GM19467 (cell line): ENCODE data around the gene SPTBN4.
A peak's percentile ranks its signal among the peaks of the same experiment; 100 is the strongest.
"Not testable (repeated sequence)": the region's sequence is repeated elsewhere in the genome, so short reads cannot be mapped to it uniquely, and the experiment has no call there.

Experiments
- ATAC-seq: cut with Tn5 transposase; IDR thresholded peaks from one replicate; pipeline ENCODE4 v1.9.1; 2021; ENCODE audit warnings: mild to moderate bottlenecking, moderate library complexity; ENCODE audit not compliant: unreplicated experiment

The SPTBN4 gene

DNA sequence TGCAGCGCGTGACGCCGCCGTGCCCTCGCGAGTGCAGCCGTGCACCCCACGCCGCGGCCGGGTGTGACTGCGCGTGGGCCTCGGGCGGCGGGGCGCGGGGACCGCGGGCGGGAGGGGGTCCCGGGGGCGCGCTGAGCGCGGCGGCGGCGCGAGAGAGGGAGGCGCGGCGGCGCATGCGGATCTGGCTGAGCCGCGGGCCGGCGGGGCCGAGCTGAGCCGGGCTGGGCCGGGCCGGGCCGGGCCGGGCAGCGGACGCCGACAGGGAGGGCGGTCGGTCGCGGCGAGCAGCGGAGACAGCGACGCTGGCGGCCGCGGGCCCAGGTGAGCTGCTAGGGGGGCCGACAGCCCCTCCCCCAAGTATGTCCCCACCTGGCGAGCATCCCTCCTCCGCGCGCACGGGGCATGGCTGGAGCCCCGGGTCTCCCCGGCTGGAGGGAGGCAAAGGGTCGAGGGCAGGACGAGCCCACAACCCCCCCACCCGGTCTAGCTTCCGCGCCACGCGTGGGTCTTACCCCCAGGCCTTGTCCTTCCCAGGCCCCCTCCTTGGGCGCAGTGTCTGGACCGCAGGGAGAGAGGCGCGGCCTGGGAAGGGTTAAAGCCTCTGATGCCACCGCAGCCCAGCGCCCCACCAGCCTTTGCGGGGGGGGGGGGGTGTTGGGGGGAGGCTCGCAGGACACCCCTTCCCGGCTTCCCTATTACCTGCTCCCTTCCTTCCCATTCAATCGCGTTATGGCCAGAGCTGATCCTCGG is at the start of gene SPTBN4:
Gene SPTBN4 (plus strand): TSS at position 17 of the 750 bp plus-strand sequence. CDS start 5,621 bp downstream, outside the sequence.
- ATAC-seq, result no peak

DNA sequence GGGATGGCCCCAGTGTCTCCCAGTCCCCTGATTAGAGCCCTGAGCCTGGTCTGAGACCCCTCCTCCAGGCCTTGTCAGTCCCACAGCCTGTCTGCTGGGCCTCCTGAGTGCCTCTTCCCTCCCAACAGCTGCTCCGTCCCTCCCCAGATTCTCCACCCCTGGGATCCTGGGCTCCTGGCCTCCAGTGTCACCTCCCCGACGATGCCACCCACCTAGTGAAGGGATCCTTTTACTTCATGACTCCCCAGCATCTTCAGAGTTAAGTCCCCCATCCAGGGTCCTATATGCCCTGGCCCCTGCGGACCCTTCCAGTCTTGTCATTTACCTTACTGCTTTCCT is 49.2 kb upstream of the SPTBN4 start:
- ATAC-seq, result no peak

DNA sequence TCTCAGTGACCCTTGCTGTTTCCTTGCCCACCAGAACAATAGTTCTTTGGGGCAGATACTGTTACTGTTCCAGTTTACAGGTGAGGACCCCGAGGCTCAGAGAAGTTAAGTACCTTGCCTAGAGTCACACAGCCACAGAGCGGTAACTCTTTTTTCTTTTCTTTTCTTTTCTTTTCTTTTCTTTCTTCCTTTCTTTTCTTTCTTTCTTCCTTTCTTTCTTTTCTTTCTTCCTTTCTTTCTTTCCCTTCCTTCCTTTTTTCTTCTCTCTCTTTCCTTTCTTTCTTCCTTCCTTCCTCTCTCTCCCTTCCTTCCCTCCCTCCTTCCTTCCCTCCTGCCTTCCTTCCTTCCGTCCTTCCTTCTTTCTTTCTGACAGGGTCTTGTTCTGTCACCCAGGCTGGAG is 48.8 kb upstream of the SPTBN4 start:
- no peak for ATAC-seq

DNA sequence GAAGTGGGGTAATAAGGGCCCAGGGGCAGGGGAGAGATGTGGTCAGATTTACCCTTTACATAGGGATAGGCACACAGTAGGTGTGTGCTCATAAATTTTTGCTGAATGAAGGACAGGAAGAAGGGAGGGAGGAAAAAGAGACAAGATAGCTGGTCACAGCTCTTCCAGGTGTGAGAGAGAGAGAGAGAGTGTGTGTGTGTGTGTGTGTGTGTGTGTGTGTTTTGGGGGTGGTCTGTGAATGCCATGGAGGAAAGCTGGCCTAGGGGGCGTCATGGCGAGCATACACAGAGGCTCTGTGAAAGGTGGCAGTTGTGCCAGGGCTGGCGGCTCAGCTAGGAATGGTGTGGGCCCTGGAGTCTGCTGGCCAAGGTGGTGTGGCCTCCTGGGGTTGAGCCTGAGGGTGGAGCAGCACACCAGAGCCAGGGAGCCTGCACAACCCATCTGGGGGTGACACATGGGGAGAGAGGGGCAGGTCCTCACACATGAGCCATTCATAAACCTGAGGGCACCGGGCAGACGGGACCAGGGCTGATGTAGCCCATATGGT is 47.7 kb upstream of the SPTBN4 start:
- no peak for ATAC-seq

DNA sequence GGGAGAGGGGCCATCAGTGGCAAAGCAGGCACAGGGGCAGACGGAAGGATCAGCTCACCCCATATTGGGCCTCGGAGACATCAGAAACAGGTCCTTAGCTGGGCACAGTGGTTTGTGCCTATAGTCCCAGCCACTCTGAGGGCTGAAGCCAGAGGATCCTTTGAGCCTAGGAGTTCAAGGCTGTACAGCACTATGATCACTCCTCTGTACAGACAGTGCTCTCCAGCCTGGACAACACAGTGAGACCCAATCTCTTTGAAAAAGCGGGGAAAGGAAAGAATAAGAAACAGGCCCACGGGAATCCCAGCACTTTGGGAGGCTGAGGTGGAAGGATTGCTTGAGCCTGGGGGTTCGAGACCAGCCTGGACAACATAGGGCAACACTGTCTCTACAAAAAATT is 47.0 kb upstream of the SPTBN4 start:
- no peak for ATAC-seq

DNA sequence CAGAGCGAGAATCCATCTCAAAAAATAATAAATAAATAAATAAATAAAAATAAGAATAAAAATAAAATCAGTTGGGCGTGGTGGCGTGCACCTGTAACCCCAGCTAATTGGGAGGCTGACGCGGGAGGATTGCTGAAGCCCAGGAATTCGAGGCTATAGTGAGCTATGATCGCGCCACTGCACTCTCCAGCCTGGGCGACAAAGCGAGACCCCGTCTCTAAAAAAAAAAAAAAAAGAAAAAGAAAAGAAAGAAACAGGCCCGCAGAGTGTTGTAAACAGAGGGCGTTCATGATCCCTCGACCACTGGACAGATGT is 46.4 kb upstream of the SPTBN4 start:
- no peak for ATAC-seq

DNA sequence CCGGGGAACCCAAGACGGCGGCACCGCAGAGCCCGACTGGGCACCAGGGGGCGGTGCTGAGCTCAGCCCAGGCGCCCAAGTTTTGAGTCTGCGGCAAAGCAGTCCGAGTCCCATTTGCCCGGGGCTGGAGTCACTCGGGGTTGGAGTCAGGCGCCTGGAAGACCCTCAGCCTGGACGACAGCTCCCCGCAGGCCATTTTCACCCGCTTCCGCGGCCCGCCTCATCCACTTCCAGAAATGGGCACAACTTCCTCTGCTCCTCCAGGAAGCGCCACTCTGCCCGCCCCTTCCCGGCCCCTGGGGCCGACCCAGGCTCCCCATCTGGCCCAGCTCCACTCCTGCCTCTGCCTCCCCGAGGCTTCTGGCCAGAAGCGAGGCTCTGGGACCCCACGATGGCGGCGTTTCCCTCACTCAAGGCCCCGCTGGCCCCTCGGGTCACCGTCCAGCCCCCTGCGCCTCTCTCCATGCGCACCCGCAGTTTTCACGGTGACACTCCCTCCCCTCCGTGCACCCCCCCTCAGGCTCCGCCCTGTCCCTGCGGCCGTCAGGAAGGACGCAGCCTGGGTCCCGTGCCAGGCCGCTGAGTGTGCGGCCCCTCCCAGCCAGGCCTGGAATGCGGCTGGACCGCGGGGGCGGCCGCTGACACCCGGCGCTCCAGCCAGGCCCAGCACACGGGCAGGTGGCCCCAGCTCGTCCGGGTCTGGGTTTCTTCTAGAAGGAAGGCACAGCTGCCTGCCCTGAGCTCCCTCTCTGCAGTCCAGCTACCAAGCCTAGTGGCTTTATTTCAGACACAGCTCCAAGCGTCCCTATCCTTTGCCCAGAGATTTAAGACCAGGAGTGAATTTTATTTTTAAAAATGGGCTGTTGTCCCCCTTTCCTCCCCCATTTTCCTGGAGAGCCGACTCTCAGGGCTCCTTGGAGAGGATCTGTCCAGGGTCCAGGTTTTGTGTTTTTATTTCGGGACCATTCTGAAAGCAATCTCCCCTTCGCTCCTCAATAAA is 45.7 kb upstream of the SPTBN4 start:
- no peak for ATAC-seq

DNA sequence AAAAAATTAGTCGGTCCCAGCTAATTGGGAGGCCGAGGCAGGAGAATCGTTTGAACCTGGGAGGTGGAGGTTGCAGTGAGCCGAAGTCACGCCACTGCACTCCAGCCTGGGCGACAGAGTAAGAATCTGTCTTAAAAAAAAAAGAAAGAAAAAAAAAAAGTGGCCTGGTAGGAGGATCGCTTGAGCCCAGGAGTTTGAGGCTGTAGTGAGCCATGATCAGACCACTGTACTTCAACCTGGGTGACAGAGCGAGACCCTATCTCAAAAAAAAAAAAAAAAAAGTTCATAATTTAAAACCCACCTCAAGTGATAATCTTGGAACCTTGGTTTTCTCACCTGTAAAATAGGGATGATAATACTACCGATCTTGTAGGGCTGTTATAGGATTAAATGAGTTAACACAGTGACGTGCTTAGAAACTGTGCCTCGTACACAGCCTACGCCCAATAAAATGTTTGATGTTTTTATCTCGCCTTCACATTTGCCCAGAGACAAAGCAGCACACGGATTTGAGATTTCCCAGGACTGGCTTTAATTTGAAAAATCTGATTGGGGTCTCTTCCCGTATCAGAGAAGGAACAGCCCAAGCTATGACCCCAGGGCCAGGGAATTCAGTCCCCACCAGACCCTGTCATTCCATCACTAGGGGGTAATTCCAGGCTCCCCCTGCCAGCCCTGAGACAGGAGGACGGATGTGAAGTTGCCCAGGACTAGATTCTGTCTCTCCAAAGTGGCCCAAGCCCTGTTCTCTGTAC is 44.6 kb upstream of the SPTBN4 start:
- ATAC-seq, result no peak

DNA sequence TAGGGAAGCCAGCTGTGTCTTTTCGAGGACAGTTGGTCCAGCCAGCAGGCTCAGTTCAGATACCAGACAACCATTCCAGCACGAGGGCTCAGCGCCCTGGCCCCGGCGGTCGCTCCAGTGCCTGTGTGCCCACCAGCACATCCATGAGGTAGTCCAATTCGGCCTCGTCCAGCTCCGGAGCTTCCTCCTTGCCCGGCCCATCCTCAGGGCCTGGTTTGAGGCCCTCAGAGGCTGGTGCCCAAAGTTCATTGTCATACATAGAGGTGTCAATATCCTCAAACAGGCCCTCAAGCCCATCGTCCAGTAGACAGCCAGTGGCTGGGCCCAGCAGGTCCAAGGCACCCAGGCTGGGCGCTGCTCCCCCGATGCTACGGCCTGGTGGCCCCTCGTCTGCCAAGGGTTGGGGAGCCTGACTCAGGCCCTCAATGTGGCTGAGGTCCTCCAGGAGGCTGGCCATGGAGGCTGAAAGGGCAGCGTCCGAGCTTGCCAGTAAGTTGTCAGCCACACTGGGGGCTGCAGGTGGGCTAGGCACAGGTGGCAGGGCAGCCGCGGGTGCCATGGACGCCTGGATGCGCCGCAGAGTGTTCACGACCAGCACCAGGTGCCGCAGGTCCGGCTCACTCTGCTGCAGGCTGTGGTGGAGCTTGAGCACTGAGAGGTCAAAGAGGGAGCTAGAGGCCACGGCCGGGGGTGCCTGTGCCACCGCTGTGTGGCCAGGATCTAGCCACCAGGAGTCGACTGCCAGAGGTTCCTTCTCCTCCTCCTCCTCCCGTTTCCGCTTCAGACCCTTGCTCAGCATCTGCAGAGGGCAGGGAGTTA is 43.8 kb upstream of the SPTBN4 start:
- ATAC-seq, result no peak

DNA sequence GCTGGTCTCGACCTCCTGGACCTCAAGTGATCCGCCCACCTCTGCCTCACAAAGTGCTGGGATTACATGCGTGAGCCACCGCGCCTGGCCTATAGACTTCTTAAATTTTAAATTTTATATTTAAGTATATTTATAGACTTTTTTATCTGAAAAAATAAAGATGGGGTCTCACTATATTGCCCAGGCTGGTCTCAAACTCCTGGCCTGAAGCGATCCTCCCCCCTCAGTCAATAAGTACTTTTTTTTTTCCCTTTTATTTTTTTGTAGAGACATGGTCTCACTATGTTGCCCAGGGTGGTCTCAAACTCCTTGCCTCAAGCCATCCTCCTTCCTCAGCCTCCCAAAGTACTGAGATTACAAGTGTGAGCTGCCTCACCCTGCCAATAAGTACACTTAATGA is 42.9 kb upstream of the SPTBN4 start:
- no peak for ATAC-seq

DNA sequence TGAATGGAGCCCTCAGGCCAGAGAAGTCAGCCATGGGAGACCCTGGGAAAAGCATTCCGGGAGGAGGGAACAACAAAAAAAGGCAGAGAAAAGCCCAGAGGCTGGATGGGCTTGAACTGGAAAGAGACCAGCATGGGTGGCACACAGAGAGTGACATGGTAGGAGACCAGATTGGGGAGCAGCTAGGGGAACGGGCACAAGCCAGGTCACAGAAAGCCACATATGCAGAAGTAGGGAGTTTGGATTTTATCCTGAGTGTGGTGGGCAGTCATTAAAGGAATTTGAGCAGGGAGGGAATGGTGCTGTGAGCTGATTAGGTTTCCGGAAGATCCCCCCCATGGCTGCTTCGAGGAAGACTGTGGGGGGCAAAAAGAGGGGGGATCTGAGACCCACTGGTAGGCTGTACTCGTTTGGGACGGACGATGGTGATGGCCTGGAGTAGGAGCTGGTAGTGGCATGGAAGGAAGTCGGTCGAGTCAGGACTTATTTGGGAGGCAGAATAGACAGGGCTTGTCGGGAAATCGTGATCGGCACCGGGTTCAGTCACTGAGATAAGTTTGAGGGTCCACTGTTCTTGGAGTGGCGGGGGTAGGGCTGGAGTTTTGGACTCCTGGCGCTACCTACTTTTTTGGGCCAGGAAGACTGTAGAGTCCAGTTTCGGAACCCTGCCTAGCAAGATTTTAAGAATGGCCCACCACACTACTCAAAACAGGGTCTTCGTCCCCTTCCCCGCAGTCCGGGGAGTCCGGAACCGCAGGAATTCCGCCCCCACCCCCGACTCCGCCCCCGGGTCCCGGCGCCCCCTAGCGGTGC is 42.0 kb upstream of the SPTBN4 start:
- no peak for ATAC-seq

DNA sequence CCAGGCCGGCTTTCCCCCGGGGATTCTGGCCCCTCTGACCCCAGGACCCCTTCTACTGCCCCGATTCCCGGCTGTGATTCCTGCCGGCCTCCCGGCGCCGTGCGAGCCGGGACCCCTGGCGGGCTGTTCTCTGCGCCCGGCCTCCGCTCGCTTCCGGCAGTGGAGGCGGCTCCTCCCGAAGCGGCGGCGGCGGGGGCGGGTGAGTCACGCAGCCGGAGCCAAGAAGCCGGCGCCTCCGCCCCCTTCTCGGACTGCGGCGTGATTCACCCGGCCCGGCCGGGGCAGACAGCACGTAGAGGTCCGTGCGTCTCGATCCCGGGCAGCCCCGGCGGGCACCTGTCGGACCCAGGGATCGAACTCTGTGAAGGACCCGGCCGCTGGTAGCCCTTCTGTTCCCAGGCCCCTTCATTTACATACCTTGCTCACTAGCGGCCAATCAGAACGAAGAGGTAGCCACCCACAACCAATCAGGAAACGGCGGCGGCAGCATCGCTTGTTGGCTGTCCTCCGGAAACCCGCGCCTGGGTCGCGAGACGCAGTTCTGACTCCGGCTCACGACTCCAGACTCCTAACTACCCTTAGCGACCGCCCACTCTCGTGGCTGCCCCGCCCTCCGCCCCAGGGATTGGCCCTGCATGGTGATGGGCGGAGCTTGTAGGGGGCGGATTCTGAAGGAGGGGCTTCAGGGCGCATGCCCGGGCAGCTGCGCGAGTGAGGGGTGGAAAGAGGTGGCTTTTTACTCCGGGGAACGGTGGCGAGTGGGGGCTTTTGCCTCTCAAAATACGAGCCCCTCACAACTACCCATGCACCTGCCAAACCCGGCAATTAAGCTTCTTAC is 41.1 kb upstream of the SPTBN4 start, which contains the start of gene SERTAD1:
Gene SERTAD1 (minus strand): TSS at position 543 of the 838 bp plus-strand sequence. CDS start 2,446 bp downstream, outside the sequence.
- peak; percentile 85 for ATAC-seq

DNA sequence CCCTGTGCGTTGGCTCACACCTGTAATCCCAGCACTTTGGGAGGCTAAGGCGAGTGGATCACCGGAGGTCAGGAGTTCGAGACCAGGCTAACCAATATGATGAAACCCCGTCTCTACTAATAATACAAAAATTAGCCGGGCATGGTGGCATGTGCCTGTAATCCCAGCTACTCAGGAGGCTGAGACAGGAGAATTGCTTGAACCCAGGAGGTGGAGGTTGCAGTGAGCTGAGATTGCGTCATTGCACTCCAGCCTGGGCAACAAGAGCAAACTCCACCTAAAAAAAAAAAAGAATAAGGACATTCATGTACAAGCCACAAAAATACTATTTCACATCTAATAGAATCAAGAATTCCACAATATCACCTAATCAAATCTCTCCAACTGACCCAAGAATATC is 38.6 kb upstream of the SPTBN4 start:
- not testable (repeated sequence) for ATAC-seq

DNA sequence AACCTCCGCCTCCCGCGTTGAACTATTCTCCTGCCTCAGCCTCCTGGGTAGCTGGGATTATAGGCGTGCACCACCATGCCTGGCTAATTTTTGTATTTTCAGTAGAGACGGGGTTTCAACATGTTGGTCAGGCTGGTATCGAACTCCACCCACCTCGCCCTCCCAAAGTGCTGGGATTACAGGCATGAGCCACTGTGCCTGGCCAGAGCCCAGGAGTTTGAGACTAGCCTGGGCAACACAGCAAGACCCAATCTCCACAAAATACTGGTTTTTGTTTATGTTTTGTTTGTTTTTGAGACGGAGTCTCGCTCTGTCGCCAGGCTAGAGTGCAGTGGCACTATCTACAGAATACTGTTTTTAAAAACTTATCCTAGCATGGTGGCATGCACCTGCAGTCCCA is 36.6 kb upstream of the SPTBN4 start:
- not testable (repeated sequence) for ATAC-seq

DNA sequence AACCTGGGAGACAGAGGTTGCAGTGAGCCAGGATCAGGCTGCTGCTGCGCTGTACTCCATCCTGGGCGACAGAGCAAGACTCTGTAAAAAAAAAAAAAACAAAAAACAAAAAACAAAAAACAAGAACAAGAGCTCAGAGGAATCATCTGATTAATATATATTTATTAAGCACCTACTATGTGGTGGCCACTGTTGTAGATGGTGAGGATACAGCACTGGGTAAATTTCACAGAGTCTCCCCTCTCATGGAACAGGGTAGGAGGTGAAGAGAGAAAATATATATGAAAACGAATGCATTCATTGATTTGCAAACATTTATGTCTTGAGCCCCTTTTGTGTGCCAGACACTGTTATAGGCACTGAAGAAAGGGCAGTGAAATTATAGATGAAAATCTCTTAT is 35.1 kb upstream of the SPTBN4 start:
- ATAC-seq, result no peak

DNA sequence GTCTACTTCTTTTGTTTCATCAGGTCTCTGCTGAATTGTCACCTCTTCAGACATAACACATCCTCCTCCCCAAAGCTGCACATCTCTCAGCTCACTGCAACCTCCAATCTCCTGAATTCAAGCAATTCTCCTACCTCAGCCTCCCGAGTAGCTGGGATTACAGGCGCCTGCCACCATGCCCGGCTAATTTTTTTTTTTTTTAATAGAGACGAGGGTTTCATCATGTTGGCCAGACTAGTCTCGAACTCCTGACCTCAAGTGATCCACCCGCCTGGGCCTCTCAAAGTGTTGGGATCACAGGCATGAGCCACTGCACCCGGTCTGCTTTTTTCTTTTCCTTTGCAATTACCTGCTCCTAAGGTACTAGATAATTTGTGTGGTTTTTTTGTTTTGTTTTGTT is 34.0 kb upstream of the SPTBN4 start:
- not testable (repeated sequence) for ATAC-seq

DNA sequence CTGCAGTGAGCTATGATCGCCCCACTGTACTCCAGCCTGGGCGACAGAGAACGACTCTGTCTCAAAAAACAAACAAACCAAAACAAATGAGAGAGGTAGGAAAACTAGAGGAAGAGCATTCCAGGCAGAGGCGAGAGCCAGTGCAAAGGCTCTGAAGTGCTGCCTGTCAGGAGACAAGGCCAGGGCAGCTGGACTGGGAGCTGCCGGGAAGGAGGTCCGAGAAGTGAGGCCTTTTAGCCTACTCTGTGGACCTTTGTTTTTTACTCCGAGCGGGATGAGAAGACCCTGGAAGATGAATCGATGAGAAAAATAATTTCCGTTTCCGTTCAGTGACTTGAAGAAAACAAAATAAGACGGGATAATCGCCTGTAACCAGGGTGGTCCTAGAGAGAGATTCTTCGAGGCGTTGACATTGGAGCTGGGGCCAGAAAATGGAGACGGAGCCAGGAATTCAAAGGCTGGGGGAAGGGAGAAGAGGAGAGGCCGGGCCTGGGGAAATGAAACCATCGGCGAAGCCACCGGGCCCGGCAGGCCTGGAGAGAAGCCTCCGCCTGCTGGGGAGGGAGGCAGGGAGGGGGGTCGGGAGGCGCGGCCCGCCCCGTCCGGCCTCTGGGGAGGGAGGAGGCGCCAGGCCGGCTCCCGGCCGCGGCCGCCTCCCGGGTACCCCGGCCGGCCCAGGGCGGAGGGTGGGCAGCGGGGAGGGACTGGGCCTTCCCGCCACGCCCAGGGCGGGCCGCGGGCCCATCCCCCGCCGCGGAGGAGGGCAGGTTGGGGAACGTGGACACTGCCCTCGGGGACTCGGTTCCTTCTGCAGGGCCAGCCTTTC is 33.2 kb upstream of the SPTBN4 start:
- ATAC-seq, result no peak

DNA sequence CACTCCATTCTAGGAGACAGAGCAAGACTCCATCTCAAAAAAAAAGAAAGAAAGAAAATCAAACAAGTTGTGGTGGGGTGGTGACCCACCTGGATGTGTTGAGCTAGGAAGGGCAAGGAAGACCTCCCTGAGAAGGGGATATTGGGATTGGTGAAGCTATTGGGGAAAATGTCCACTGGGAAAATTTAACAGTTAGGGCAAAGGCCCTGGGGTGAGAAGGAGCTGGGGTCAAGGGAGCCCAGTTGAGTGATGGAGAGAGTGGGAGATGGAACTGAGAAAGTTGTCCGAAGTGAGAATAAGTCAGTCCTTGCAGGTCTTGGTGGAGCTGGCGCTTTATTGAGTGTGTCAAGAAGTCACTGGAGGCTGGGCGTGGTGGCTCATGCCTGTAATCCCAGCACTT is 28.5 kb upstream of the SPTBN4 start:
- ATAC-seq, result no peak
